Measurements from ENCODE around the gene PKLR.
A peak's percentile ranks its signal among the peaks of the same experiment; 100 is the strongest.

PKLR gene

DNA sequence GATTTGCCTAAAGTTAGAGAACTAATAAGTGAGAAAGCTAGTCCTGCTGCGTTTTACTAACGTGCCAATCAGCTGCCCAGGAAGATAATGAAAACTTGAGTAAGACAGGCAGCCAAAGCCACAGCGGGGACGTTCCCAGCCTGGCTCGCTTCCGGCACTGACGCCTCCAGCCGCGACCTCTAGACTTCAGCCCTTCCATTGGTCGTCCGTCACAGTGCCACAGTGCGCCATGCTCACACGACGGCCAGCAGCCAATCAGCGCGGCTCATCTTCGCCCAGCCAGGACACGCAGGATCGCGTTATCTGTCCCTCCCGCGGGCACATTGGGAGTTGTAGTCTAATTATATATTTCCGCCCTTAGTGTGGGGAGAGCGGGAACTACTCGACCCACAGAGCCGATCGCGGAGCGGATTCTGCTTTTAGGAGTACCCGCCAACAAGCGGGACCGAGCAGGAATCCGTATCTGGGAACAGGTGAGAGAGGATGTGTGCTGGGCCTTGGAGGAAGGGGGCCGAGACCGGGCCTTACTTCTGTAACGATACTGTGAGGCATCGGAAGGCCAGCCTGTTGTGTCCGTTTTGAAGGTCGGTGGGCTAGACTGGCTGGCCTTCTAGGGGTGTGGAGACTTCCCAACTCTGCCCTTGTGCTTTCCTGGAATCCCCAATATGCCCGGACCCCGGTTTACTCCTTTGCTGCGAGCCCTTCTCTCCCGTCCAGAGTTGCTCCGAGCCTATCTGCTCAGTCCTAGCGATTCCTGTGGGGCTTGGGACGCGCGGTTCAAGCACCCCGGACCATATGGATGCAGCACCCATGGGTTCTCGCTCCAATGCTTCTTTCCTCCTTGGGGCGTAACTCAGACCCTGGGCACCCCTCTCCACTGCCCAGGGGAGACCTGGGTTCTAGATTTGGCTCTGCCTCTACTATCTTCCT lies 7.5 kb upstream of the PKLR start, which contains the start of gene FDPS:
FDPS (plus strand) TSS at position 374 of the 930 bp plus-strand sequence. CDS start 924 bp downstream, outside the sequence.
- peaks cover 38% of the 10 kb centered on the region for H3K36me3 ChIP-seq (ENCODE audit: insufficient read depth, low read length)
- DNase-seq: peak; percentile 99
- H3K4me3 ChIP-seq (ENCODE audit: low read depth in 1 of 2, low read length in 2 of 2): peak within 1 kb of the TSS; percentile 56 to 75
- peak within 1 kb of the TSS; percentile 73 for H3K9ac ChIP-seq (ENCODE audit: low read depth, low read length)
- H3K27ac ChIP-seq (ENCODE audit: low read length): peak within 1 kb of the TSS; percentile 89
- H4K20me1 ChIP-seq (ENCODE audit: insufficient read depth, low read length): peaks cover 22% of the 10 kb centered on the region; the same call in 1 of the 2 replicates
- peak; percentile 97 for ATAC-seq (ENCODE audit: insufficient read depth, low read depth)
- H3K79me2 ChIP-seq (ENCODE audit: insufficient read depth, low read length): peaks cover 49% of the 10 kb centered on the region
- H3K4me1 ChIP-seq (ENCODE audit: insufficient read depth, low read length): peaks cover 47% of the 10 kb centered on the region
- peak within 1 kb of the TSS; percentile 73 for H3K4me2 ChIP-seq (ENCODE audit: insufficient read depth, low read length)
- H3K27me3 ChIP-seq (ENCODE audit: insufficient read depth, low read length, poor library complexity): no peaks in the 10 kb centered on the region
- no peak for TF ChIP-seq EZH2 (IDR thresholded peaks at IDR 0.05; ENCODE audit: borderline replicate concordance, low read depth, low read length, severe bottlenecking)
- TF ChIP-seq, protein P1, sequence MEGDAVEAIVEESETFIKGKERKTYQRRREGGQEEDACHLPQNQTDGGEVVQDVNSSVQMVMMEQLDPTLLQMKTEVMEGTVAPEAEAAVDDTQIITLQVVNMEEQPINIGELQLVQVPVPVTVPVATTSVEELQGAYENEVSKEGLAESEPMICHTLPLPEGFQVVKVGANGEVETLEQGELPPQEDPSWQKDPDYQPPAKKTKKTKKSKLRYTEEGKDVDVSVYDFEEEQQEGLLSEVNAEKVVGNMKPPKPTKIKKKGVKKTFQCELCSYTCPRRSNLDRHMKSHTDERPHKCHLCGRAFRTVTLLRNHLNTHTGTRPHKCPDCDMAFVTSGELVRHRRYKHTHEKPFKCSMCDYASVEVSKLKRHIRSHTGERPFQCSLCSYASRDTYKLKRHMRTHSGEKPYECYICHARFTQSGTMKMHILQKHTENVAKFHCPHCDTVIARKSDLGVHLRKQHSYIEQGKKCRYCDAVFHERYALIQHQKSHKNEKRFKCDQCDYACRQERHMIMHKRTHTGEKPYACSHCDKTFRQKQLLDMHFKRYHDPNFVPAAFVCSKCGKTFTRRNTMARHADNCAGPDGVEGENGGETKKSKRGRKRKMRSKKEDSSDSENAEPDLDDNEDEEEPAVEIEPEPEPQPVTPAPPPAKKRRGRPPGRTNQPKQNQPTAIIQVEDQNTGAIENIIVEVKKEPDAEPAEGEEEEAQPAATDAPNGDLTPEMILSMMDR (IDR thresholded peaks at IDR 0.05; ENCODE audit: borderline replicate concordance, extremely low read depth, low read length, poor library complexity, severe bottlenecking): no peak
- H3K9me3 ChIP-seq (ENCODE audit: insufficient read depth, low read length, severe bottlenecking): no peaks in the 10 kb centered on the region
- peak within 1 kb of the TSS; percentile 73 for H2AFZ ChIP-seq (ENCODE audit: low read depth, low read length)

DNA sequence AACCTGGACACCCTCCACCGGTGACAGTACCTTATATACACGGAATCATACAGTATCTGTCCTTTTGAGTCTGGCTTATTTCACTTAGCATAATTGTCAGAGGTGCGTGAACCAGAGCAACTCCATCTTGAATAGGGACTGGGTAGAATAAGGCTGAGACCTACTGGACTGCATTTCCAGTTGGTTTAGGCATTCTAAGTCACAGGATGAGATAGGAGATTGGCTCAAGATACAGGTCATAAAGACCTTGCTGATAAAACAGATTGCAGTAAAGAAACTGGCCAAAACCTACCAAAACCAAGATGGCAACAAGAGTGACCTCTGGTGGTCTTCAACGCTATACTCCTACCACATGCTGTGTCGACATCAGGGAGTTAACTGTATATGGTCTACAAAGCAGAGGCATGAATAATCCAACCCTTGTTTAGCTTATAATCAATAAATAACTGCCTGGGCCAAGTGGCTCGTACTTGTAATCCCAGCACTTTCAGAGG lies 6.1 kb upstream of the PKLR start:
- TF ChIP-seq EZH2 (IDR thresholded peaks at IDR 0.05; ENCODE audit: borderline replicate concordance, low read depth, low read length, severe bottlenecking): no peak
- TF ChIP-seq, protein P1 (IDR thresholded peaks at IDR 0.05; ENCODE audit: borderline replicate concordance, extremely low read depth, low read length, poor library complexity, severe bottlenecking): peak; percentile 62
- DNase-seq (peak; percentile 42), ATAC-seq (ENCODE audit: insufficient read depth, low read depth) (no peak)
- H3K27ac ChIP-seq (ENCODE audit: low read length): peak overlapping the region; percentile 82
- peaks cover 38% of the 10 kb centered on the region for H3K4me1 ChIP-seq (ENCODE audit: insufficient read depth, low read length)
- peak overlapping the region; percentile 73 for H3K9ac ChIP-seq (ENCODE audit: low read depth, low read length)
- peak overlapping the region; percentile 73 for H3K4me2 ChIP-seq (ENCODE audit: insufficient read depth, low read length)
- no peaks in the 10 kb centered on the region for H3K27me3 ChIP-seq (ENCODE audit: insufficient read depth, low read length, poor library complexity)
- no peak overlapping the region for H3K4me3 ChIP-seq (ENCODE audit: low read depth in 1 of 2, low read length in 2 of 2)
- peaks cover 23% of the 10 kb centered on the region for H3K36me3 ChIP-seq (ENCODE audit: insufficient read depth, low read length)
- no peak overlapping the region; the same call in 1 of the 2 replicates for H2AFZ ChIP-seq (ENCODE audit: low read depth, low read length)
- no peaks in the 10 kb centered on the region for H3K9me3 ChIP-seq (ENCODE audit: insufficient read depth, low read length, severe bottlenecking)
- H3K79me2 ChIP-seq (ENCODE audit: insufficient read depth, low read length): peaks cover 36% of the 10 kb centered on the region
- H4K20me1 ChIP-seq (ENCODE audit: insufficient read depth, low read length): peaks cover 13% of the 10 kb centered on the region; the same call in 1 of the 2 replicates

DNA sequence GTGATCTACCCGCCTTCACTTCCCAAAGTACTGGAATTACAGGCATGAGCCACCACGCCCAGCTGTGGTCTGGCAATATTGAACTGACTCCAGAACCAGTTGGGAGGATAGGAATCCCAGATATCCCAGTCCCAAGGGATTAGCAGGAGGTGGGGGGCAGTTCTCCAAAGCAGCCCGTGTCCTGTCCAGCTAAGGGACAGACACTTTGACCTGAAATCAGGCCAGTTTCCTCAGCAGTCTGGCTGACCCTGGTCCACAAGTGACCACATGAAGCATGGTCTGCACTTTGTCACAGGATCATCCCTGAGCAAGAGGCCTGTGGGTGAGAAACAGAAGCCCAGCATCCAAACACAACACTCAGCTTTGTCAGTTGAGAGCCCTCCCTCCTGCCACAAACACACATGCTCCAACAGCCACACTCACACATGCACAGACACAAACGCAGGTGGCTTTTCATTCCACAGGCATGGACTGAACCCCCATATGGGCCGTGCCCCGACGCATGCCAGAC lies 4.7 kb upstream of the PKLR start:
- Histone ChIP-seq H3K4me3 (ENCODE audit: low read depth in 1 of 2, low read length in 2 of 2) (no peak overlapping the region), H3K4me2 (ENCODE audit: insufficient read depth, low read length) (no peak overlapping the region), H4K20me1 (ENCODE audit: insufficient read depth, low read length) (peaks cover 3% of the 10 kb centered on the region; the same call in 1 of the 2 replicates), H2AFZ (ENCODE audit: low read depth, low read length) (0 out of 2 replicates have a peak overlapping the region, but pooled peaks have one; percentile 43), H3K4me1 (ENCODE audit: insufficient read depth, low read length) (peaks cover 26% of the 10 kb centered on the region), H3K9me3 (ENCODE audit: insufficient read depth, low read length, severe bottlenecking) (no peaks in the 10 kb centered on the region), H3K9ac (ENCODE audit: low read depth, low read length) (no peak overlapping the region), H3K27ac (ENCODE audit: low read length) (0 out of 2 replicates have a peak overlapping the region, but pooled peaks have one; percentile 27), H3K27me3 (ENCODE audit: insufficient read depth, low read length, poor library complexity) (no peaks in the 10 kb centered on the region), H3K36me3 (ENCODE audit: insufficient read depth, low read length) (peaks cover 11% of the 10 kb centered on the region), H3K79me2 (ENCODE audit: insufficient read depth, low read length) (peaks cover 23% of the 10 kb centered on the region)
- TF ChIP-seq EZH2 (IDR thresholded peaks at IDR 0.05; ENCODE audit: borderline replicate concordance, low read depth, low read length, severe bottlenecking): no peak
- TF ChIP-seq, protein P1 (IDR thresholded peaks at IDR 0.05; ENCODE audit: borderline replicate concordance, extremely low read depth, low read length, poor library complexity, severe bottlenecking): no peak
- no peak for ATAC-seq (ENCODE audit: insufficient read depth, low read depth)
- no peak for DNase-seq

Data from DND-41 (cell line).